Kidney epithelial cell (primary cell): Measurements from ENCODE around the gene ORC4. TPM values are rescaled to one million over a fixed set of nuclear protein-coding genes. Genes with fewer than 3 reads are reported as not detected.

Experiments used
- DNase-seq: peaks from one replicate; pipeline ENCODE4 v3.0.0-alpha.2; 2010; ENCODE audit warnings: low read depth
- H3K27me3 ChIP-seq: 2 replicates; pipeline ENCODE4 v1.6.0; 2011; ENCODE audit warnings: low read length; ENCODE audit not compliant: control insufficient read depth, insufficient read depth
- H3K36me3 ChIP-seq: 2 replicates; pipeline ENCODE4 v1.5.1; 2011; ENCODE audit warnings: low read length; ENCODE audit not compliant: control insufficient read depth, insufficient read depth
- H3K4me3 ChIP-seq: 2 replicates; pipeline ENCODE4 v1.5.1; 2011; ENCODE audit warnings: low read depth, mild to moderate bottlenecking, control low read depth, low read length
- CTCF ChIP-seq: IDR thresholded peaks from 2 replicates; pipeline ENCODE4 v1.5.1; 2011; ENCODE audit warnings: mild to moderate bottlenecking, moderate library complexity, low read length, control low read depth, inconsistent platforms; ENCODE audit not compliant: insufficient read depth, poor library complexity, severe bottlenecking
- total RNA-seq: library from RNA; depleted of rRNA; stranded (reverse); fragments of >200 nt; gene quantifications from 2 replicates; pipeline ENCODE4 v1.2.3, GENCODE V29; 2015

Gene ORC4
- total RNA-seq, 1 donor from 2014 or later: 80.3 TPM

DNA sequence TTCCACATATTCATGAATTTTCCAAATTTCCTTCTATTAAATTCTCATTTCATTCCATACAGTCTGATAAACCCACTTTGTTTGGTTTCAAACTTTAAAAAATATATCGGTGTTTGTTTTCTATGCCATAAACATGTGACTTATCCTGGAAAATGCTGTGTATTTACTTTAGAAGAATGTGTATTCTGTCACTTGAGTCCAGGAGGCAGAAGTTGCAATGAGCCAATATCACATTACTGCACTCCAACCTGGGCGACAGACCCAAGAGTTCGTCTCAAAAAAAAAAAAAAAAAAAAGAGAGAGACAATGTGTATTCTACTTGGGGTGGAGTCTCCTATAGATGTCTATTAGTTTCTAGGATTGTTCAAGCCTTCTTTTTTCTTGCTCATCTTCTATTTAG lies 32.1 kb upstream of the ORC4 start:
- no peak for TF ChIP-seq CTCF
- no peaks in the 10 kb centered on the region for H3K27me3 ChIP-seq
- H3K4me3 ChIP-seq: no peak overlapping the region
- DNase-seq: no peak
- H3K36me3 ChIP-seq: no peaks in the 10 kb centered on the region

DNA sequence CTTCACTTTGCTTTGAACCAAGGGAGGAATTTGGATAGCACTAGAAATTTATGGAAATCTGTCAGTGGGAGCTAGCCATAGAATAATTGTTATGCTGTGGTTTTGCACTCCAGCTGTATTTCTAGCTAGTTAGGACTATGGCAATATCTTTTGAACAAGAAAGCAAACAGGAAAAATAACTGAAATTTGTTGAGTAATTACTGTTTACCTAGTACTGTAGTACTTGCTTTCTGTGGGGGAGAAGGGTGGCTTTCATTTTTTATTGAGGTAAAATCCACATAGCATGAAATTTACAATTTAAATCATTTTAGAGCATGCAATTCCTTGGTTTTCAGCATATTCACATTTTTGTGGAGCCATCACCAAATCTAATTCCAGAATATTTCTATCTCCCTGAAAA lies 28.7 kb upstream of the ORC4 start:
- Histone ChIP-seq H3K4me3 (no peak overlapping the region), H3K27me3 (no peaks in the 10 kb centered on the region), H3K36me3 (no peaks in the 10 kb centered on the region)
- no peak for TF ChIP-seq CTCF
- no peak for DNase-seq

- DNase-seq: no peak
- TF ChIP-seq CTCF: no peak
- Histone ChIP-seq H3K4me3 (no peak overlapping the region), H3K36me3 (no peaks in the 10 kb centered on the region), H3K27me3 (no peaks in the 10 kb centered on the region)
Observed at GRCh38 chr2:148048475-148049221, 28.1 kb upstream of the ORC4 start.

DNA sequence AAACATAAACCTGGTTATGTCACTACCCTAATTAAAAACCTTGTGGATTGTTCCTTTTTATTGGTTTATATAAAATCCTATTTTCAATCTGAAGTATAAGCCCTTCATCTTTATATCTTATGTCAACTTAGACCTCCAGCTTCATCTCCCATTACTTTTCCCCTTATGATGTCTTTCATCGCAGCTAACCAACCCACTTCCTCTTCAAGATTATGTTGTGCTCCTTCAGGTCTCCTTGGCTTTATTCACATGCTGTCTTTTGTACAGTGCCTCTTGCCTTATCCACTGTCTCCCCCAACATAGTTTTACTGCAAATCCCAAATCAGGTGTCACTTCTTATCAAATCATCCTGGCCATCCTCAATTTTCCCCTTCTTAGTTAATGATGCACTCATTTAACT lies 26.3 kb upstream of the ORC4 start:
- no peak for TF ChIP-seq CTCF
- Histone ChIP-seq H3K36me3 (no peaks in the 10 kb centered on the region), H3K27me3 (no peaks in the 10 kb centered on the region), H3K4me3 (no peak overlapping the region)
- DNase-seq: no peak

DNA sequence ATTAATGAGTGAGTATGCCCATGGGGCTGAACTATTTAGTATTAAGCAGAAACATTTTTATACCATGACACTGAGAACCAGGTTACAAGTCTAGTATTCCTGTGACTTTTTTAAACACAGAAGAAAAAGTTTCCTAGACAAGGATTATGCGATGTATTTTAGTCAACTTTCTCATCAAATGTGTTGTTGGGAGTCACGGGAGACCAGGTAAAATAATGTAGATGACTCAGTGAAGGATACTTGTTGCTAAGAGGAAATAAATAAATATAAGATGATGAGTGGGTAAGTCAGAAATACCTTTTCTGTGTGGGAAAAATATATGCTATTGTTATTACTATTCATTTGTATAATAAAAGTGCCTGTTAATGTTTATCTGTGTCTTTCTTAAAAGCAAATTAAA lies 23.8 kb upstream of the ORC4 start:
- DNase-seq: no peak
- Histone ChIP-seq H3K4me3 (no peak overlapping the region), H3K27me3 (no peaks in the 10 kb centered on the region), H3K36me3 (no peaks in the 10 kb centered on the region)
- TF ChIP-seq CTCF: no peak

- TF ChIP-seq CTCF: no peak
- H3K4me3 ChIP-seq: no peak overlapping the region
- H3K27me3 ChIP-seq: no peaks in the 10 kb centered on the region
- DNase-seq: no peak
- H3K36me3 ChIP-seq: no peaks in the 10 kb centered on the region
Observed at GRCh38 chr2:148042219-148042618, 21.7 kb upstream of the ORC4 start.
